SK-N-SH (cell line): Measurements from ENCODE around the gene GAS2L1. TPM values are rescaled to one million over a fixed set of nuclear protein-coding genes. Genes with fewer than 3 reads are reported as not detected.

Source experiments
- CTCF ChIA-PET: fragments of 300-600, 350-600 bp; formaldehyde crosslinking; extraction: SDS; loops from one replicate; lab custom pipeline; 2021; lab: Yijun Ruan, JAX
- POLR2A ChIA-PET: fragments of 350-600 bp; sonication (Branson Sonifier 250); formaldehyde crosslinking; extraction: SDS; loops from one replicate; lab custom pipeline; 2020; ENCODE audit warnings: antibody characterized with exemption, inconsistent platforms; lab: Yijun Ruan, JAX
- DNase-seq: peaks from one replicate; pipeline ENCODE4 v3.0.0; 2012
- H2AFZ ChIP-seq: fragments of 200-600 bp; sonication (generic); 2 replicates; pipeline ENCODE4 v1.8.1; 2016; ENCODE audit warnings: antibody characterized with exemption, mild to moderate bottlenecking, low read depth
- H3F3A ChIP-seq: fragments of 200-600 bp; sonication (generic); replicated peaks from 2 replicates; pipeline ENCODE3; 2016; ENCODE audit warnings: antibody characterized with exemption, mild to moderate bottlenecking; ENCODE audit not compliant: insufficient read depth
- H3K27ac ChIP-seq, 2 experiments: fragments of 200-500 bp in 1 of 2; fragments of 200-600 bp in 1 of 2; sonication (Bioruptor generic) in 1 of 2; sonication (generic), shearing (Covaris generic) in 1 of 2; 2 replicates each; pipeline versions ENCODE4 v1.5.1 to v1.6.1; 2014 to 2016; ENCODE audit warnings: low read depth in 2 of 2, inconsistent platforms in 1 of 2, low read length in 1 of 2, mild to moderate bottlenecking in 1 of 2, mixed read lengths in 1 of 2
- H3K27me3 ChIP-seq: fragments of 200-600 bp; sonication (generic), shearing (Covaris generic); 2 replicates; pipeline ENCODE4 v1.6.1; 2016; ENCODE audit warnings: mixed run types; ENCODE audit not compliant: insufficient read depth
- H3K36me3 ChIP-seq, 2 experiments: fragments of 200-500 bp in 1 of 2; fragments of 200-600 bp in 1 of 2; sonication (Bioruptor generic) in 1 of 2; sonication (generic) in 1 of 2; replicated peaks in 1 of 2; 2 replicates each; pipeline versions ENCODE3 to v1.5.1; 2014 to 2016; ENCODE audit warnings: low read length in 1 of 2, mild to moderate bottlenecking in 1 of 2; ENCODE audit not compliant: insufficient read depth in 2 of 2, control insufficient read depth in 1 of 2
- H3K4me1 ChIP-seq, 2 experiments: fragments of 200-500 bp in 1 of 2; fragments of 200-600 bp in 1 of 2; sonication (Bioruptor generic) in 1 of 2; sonication (generic), shearing (Covaris generic) in 1 of 2; 2 replicates each; pipeline versions ENCODE4 v1.5.1 to v1.6.1; 2014 to 2016; ENCODE audit warnings: low read depth in 1 of 2, low read length in 1 of 2, mixed run types in 1 of 2; ENCODE audit not compliant: insufficient read depth in 2 of 2, control insufficient read depth in 1 of 2
- H3K4me2 ChIP-seq: fragments of 200-600 bp; sonication (generic), shearing (Covaris generic); 2 replicates; pipeline ENCODE4 v1.6.1; 2017; ENCODE audit warnings: mixed run types
- H3K4me3 ChIP-seq, 2 experiments: fragments of 200-500 bp in 1 of 2; fragments of 200-600 bp in 1 of 2; sonication (Bioruptor generic) in 1 of 2; sonication (generic), shearing (Covaris generic) in 1 of 2; 2 replicates each; pipeline versions ENCODE4 v1.5.1 to v1.8.1; 2014 to 2016; ENCODE audit warnings: low read depth in 2 of 2, inconsistent platforms in 1 of 2, low read length in 1 of 2, mild to moderate bottlenecking in 1 of 2, mixed read lengths in 1 of 2, moderate library complexity in 1 of 2
- H3K79me2 ChIP-seq: fragments of 200-600 bp; sonication (generic); 2 replicates; pipeline ENCODE4 v1.8.1; 2017; ENCODE audit warnings: mild to moderate bottlenecking; ENCODE audit not compliant: insufficient read depth
- H3K9ac ChIP-seq: fragments of 200-600 bp; sonication (generic); 2 replicates; pipeline ENCODE4 v1.6.1; 2017; ENCODE audit warnings: mixed run types
- H3K9me2 ChIP-seq: fragments of 200-600 bp; sonication (generic); 2 replicates; pipeline ENCODE4 v1.6.1; 2017; ENCODE audit warnings: mixed run types
- H3K9me3 ChIP-seq: fragments of 200-600 bp; sonication (generic); 2 replicates; pipeline ENCODE4 v1.6.1; 2017; ENCODE audit warnings: mixed run types, mild to moderate bottlenecking, moderate library complexity
- H4K20me1 ChIP-seq: fragments of 200-600 bp; sonication (generic); 2 replicates; pipeline ENCODE4 v1.6.1; 2017; ENCODE audit warnings: mild to moderate bottlenecking, mixed run types; ENCODE audit not compliant: insufficient read depth
- ELF1 ChIP-seq: IDR thresholded peaks from 2 replicates; pipeline ENCODE4 v1.4.0; 2012
- EP300 ChIP-seq, 2 experiments: IDR thresholded peaks; 2 replicates each; pipeline versions ENCODE4 v1.4.0 to v1.6.1; 2012; ENCODE audit warnings: borderline replicate concordance in 1 of 2, low read depth in 1 of 2, low read length in 1 of 2
- EZH2phosphoT487 ChIP-seq: fragments of 200-600 bp; sonication (generic); IDR thresholded peaks from 2 replicates; pipeline ENCODE4 v1.6.1; 2017; ENCODE audit warnings: low read depth, mixed run types, mild to moderate bottlenecking, antibody characterized with exemption, moderate library complexity, borderline replicate concordance
- FOXJ3 ChIP-seq: sonication (generic); formaldehyde crosslinking; IDR thresholded peaks from 2 replicates; pipeline ENCODE4 v1.5.1; 2020; ENCODE audit warnings: mild to moderate bottlenecking, missing genetic modification reagents
- FOXM1 ChIP-seq: IDR thresholded peaks from 2 replicates; pipeline ENCODE4 v1.4.0; 2012; ENCODE audit warnings: low read depth, mild to moderate bottlenecking
- GATA2 ChIP-seq: sonication (generic); formaldehyde crosslinking; IDR thresholded peaks from 2 replicates; pipeline ENCODE4 v1.5.0; 2020; ENCODE audit warnings: mild to moderate bottlenecking, missing genetic modification reagents
- NRF1 ChIP-seq: IDR thresholded peaks from 2 replicates; pipeline ENCODE4 v1.6.1; 2012; ENCODE audit warnings: low read depth, mild to moderate bottlenecking, low read length
- POLR2AphosphoS5 ChIP-seq: IDR thresholded peaks from 2 replicates; pipeline ENCODE4 v1.6.1; 2012; ENCODE audit warnings: low read depth, low read length
- RAD21 ChIP-seq: IDR thresholded peaks from 2 replicates; pipeline ENCODE4 v1.6.1; 2012; ENCODE audit warnings: mild to moderate bottlenecking, low read length
- RCOR1 ChIP-seq: fragments of 150-350 bp; IDR thresholded peaks from 2 replicates; pipeline ENCODE4 v1.6.1; 2017; ENCODE audit warnings: antibody characterized with exemption, low read length
- RFX5 ChIP-seq: IDR thresholded peaks from 2 replicates; pipeline ENCODE4 v1.6.1; 2012; ENCODE audit warnings: mild to moderate bottlenecking, improper control_type of control experiment, low read length
- RXRA ChIP-seq: IDR thresholded peaks from 2 replicates; pipeline ENCODE4 v1.4.0; 2012; ENCODE audit warnings: low read depth, mild to moderate bottlenecking, borderline replicate concordance
- SMC3 ChIP-seq: IDR thresholded peaks from 2 replicates; pipeline ENCODE4 v1.6.1; 2012; ENCODE audit warnings: low read depth, low read length, improper control_type of control experiment
- TAF1 ChIP-seq: IDR thresholded peaks from 2 replicates; pipeline ENCODE4 v1.6.1; 2012; ENCODE audit warnings: low read depth, mild to moderate bottlenecking, low read length, moderate library complexity, borderline replicate concordance
- TCF12 ChIP-seq: IDR thresholded peaks from 2 replicates; pipeline ENCODE4 v1.4.0; 2012
- YY1 ChIP-seq: IDR thresholded peaks from 2 replicates; pipeline ENCODE4 v1.4.0; 2012; ENCODE audit warnings: low read depth, mild to moderate bottlenecking
- WGBS: methylation state at CpG from one replicate; pipeline ENCODE4 v1.1.6; 2017; ENCODE audit warnings: low lambda C conversion rate; 5-methylcytosine and 5-hydroxymethylcytosine counted together
- polyA plus RNA-seq, 3 experiments: library from polyadenylated mRNA; depleted of rRNA; stranded (reverse); fragments of >200 nt; gene quantifications; 2 replicates each; pipeline ENCODE4 v1.2.3, GENCODE V29; 2012
- TF ChIP-seq, protein P1 (sequence below): IDR thresholded peaks from 2 replicates; pipeline ENCODE4 v1.4.0; 2012; ENCODE audit warnings: low read depth, borderline replicate concordance
- TF ChIP-seq, protein P2 (sequence below): IDR thresholded peaks from 2 replicates; pipeline ENCODE4; 2012
- TF ChIP-seq, protein P3 (sequence below): IDR thresholded peaks from 2 replicates; pipeline ENCODE4 v1.4.0; 2012; ENCODE audit warnings: low read depth, borderline replicate concordance
- TF ChIP-seq, protein P4 (sequence below): IDR thresholded peaks from 2 replicates; pipeline ENCODE4 v1.4.0; 2012; ENCODE audit warnings: low read depth
- TF ChIP-seq, protein P5 (sequence below): fragments of 150-350 bp; IDR thresholded peaks from 2 replicates; pipeline ENCODE4 v1.6.1; 2017; ENCODE audit warnings: antibody characterized with exemption, low read length, low read depth, borderline replicate concordance

The GAS2L1 gene
- polyA plus RNA-seq, 1 of the 3 experiments (the other 2 are of a cell fraction): 21.8 TPM

DNA sequence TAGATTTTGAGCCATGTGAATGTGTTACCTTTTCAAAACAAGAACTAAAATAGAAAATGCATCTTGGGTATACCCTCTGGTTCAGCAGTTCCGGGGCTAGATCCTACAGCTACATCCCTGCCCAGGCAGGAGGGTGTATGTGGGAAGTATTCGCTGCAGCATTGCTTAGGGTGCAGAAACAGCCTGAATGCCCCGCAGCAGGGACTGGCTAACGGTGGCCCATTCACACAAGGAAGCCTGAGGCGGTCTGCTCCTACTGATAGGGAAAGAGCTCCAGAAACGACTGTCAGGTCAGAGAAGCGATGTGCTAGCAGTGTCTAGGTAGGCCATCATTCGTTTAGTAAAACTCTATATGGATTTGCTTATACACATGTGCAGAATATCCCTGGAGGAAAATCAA is 18.9 kb downstream of the GAS2L1 start:
- Histone ChIP-seq H3K9me3 (no peaks in the 10 kb centered on the region), H3K9me2 (no peaks in the 10 kb centered on the region), H3K79me2 (no peaks in the 10 kb centered on the region), H3K4me3 (no peak overlapping the region), H2AFZ (no peak overlapping the region), H3K27ac (no peak overlapping the region), H3K27me3 (no peaks in the 10 kb centered on the region), H3K9ac (no peak overlapping the region), H4K20me1 (no peaks in the 10 kb centered on the region), H3F3A (no peaks in the 10 kb centered on the region), H3K36me3 (peaks cover 0 to 36% of the 10 kb centered on the region in 2 experiments), H3K4me1 (no peaks in the 10 kb centered on the region), H3K4me2 (no peak overlapping the region)
- ChIA-PET CTCF (interaction anchor here (0.5 to 5.6 kb wide), 4 partner anchors 8 to 34 kb away, joined by 3 to 35 read pairs (median 4); no protein-coding TSS in a partner anchor), POLR2A (no interaction called here)
- WGBS: 87% methylated on average over 8 of the region's 8 CpGs
- DNase-seq: no peak
- TF ChIP-seq, protein P1, sequence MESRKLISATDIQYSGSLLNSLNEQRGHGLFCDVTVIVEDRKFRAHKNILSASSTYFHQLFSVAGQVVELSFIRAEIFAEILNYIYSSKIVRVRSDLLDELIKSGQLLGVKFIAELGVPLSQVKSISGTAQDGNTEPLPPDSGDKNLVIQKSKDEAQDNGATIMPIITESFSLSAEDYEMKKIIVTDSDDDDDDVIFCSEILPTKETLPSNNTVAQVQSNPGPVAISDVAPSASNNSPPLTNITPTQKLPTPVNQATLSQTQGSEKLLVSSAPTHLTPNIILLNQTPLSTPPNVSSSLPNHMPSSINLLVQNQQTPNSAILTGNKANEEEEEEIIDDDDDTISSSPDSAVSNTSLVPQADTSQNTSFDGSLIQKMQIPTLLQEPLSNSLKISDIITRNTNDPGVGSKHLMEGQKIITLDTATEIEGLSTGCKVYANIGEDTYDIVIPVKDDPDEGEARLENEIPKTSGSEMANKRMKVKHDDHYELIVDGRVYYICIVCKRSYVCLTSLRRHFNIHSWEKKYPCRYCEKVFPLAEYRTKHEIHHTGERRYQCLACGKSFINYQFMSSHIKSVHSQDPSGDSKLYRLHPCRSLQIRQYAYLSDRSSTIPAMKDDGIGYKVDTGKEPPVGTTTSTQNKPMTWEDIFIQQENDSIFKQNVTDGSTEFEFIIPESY: no peak
- TF ChIP-seq RCOR1: no peak
- no peak for TF ChIP-seq ELF1
- TF ChIP-seq EP300 (IDR thresholded peaks at IDR 0.05; ENCODE audit: borderline replicate concordance in 1 of 2, low read depth in 1 of 2, low read length in 1 of 2): no peak
- TF ChIP-seq FOXJ3: no peak
- TF ChIP-seq, protein P2, sequence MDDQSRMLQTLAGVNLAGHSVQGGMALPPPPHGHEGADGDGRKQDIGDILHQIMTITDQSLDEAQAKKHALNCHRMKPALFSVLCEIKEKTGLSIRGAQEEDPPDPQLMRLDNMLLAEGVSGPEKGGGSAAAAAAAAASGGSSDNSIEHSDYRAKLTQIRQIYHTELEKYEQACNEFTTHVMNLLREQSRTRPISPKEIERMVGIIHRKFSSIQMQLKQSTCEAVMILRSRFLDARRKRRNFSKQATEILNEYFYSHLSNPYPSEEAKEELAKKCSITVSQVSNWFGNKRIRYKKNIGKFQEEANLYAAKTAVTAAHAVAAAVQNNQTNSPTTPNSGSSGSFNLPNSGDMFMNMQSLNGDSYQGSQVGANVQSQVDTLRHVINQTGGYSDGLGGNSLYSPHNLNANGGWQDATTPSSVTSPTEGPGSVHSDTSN: no peak
- TF ChIP-seq RFX5: no peak
- TF ChIP-seq, protein P3, sequence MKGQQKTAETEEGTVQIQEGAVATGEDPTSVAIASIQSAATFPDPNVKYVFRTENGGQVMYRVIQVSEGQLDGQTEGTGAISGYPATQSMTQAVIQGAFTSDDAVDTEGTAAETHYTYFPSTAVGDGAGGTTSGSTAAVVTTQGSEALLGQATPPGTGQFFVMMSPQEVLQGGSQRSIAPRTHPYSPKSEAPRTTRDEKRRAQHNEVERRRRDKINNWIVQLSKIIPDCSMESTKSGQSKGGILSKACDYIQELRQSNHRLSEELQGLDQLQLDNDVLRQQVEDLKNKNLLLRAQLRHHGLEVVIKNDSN: no peak
- TF ChIP-seq FOXM1: no peak
- no peak for TF ChIP-seq EZH2phosphoT487

DNA sequence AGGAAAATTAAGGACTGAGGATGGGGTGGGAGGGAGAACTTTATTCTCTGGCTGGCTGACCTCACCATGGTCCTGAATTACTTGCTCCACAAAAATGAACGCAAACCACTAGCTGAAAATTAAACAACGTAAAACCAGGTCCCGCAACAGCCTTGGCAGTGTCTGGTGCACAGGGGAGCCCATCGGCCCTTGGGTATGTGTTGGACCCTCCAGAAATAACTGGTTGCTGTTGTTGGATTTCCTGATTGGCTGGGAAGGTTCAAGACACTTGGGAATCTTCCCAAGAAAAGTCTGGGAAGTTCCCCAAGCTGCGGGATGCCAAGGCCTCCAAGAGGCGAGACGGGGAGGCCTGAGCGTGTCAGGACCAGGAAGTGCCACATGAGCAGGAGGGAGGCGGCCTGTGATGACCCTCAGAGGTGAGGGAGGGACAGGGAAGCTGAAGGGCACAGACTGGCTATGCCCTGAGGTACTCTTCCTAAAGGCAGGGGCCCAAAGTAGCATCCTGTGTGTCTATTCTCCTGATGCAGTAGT is 19.4 kb downstream of the GAS2L1 start:
- CTCF ChIA-PET: interaction anchor here (0.5 to 5.6 kb wide), 4 partner anchors 9 to 33 kb away, joined by 3 to 35 read pairs (median 4); no protein-coding TSS in a partner anchor
- H4K20me1 ChIP-seq: no peaks in the 10 kb centered on the region
- H3K36me3 ChIP-seq: peaks cover 0 to 38% of the 10 kb centered on the region in 2 experiments
- H3K4me2 ChIP-seq: no peak overlapping the region
- H3K27me3 ChIP-seq: no peaks in the 10 kb centered on the region
- H3K4me1 ChIP-seq: no peaks in the 10 kb centered on the region; a peak in 1 of 4 replicates
- WGBS: 86% methylated on average over 9 of the region's 9 CpGs
- no peak for DNase-seq
- no peak overlapping the region for H3K9ac ChIP-seq
- no peaks in the 10 kb centered on the region for H3K79me2 ChIP-seq
- POLR2A ChIA-PET: no interaction called here
- no peaks in the 10 kb centered on the region for H3K9me2 ChIP-seq
- H3K9me3 ChIP-seq: no peaks in the 10 kb centered on the region
- no peaks in the 10 kb centered on the region for H3F3A ChIP-seq
- no peak overlapping the region for H3K27ac ChIP-seq
- H3K4me3 ChIP-seq: no peak overlapping the region
- no peak overlapping the region for H2AFZ ChIP-seq
- TF ChIP-seq, protein P2: no peak
- TF ChIP-seq GATA2 (no peak), RAD21 (no peak), EZH2phosphoT487 (no peak), YY1 (no peak), TCF12 (no peak), NRF1 (no peak), RXRA (no peak), TAF1 (no peak), POLR2AphosphoS5 (no peak), SMC3 (no peak), RFX5 (no peak), FOXJ3 (no peak)
- TF ChIP-seq, protein P3: no peak
- TF ChIP-seq, protein P4, sequence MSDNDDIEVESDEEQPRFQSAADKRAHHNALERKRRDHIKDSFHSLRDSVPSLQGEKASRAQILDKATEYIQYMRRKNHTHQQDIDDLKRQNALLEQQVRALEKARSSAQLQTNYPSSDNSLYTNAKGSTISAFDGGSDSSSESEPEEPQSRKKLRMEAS: no peak
- TF ChIP-seq, protein P5, sequence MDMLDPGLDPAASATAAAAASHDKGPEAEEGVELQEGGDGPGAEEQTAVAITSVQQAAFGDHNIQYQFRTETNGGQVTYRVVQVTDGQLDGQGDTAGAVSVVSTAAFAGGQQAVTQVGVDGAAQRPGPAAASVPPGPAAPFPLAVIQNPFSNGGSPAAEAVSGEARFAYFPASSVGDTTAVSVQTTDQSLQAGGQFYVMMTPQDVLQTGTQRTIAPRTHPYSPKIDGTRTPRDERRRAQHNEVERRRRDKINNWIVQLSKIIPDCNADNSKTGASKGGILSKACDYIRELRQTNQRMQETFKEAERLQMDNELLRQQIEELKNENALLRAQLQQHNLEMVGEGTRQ: no peak
